Glutamatergic neuron (in vitro differentiated cells): ENCODE results near the gene KRTAP4-4. TPM values are rescaled to one million over a fixed set of nuclear protein-coding genes. Genes with fewer than 3 reads are reported as not detected.
A peak's percentile ranks its signal among the peaks of the same experiment; 100 is the strongest.
"Not testable (repeated sequence)": the region's sequence is repeated elsewhere in the genome, so short reads cannot be mapped to it uniquely, and the experiment has no call there.

ENCODE experiments used
- DNase-seq: peaks from one replicate; pipeline ENCODE4 v3.0.0; 2022
- H3K27ac Mint-ChIP-seq: one replicate; pipeline ENCODE4 v1.8.0; 2020; ENCODE audit warnings: mild to moderate bottlenecking, mixed read lengths, inconsistent platforms; ENCODE audit not compliant: unreplicated experiment
- H3K27me3 Mint-ChIP-seq: one replicate; pipeline ENCODE4 v1.8.0; 2020; ENCODE audit warnings: mild to moderate bottlenecking, moderate library complexity, mixed read lengths, inconsistent platforms; ENCODE audit not compliant: unreplicated experiment
- H3K36me3 Mint-ChIP-seq: one replicate; pipeline ENCODE4 v1.8.0; 2020; ENCODE audit warnings: mild to moderate bottlenecking, mixed read lengths, inconsistent platforms; ENCODE audit not compliant: unreplicated experiment
- H3K4me1 Mint-ChIP-seq: one replicate; pipeline ENCODE4 v1.8.0; 2020; ENCODE audit warnings: mild to moderate bottlenecking, low read depth, mixed read lengths, inconsistent platforms; ENCODE audit not compliant: unreplicated experiment
- H3K4me3 Mint-ChIP-seq: one replicate; pipeline ENCODE4 v1.8.0; 2020; ENCODE audit warnings: mild to moderate bottlenecking, mixed read lengths, inconsistent platforms; ENCODE audit not compliant: unreplicated experiment
- H3K9me3 Mint-ChIP-seq: one replicate; pipeline ENCODE4 v1.8.0; 2020; ENCODE audit warnings: mild to moderate bottlenecking, moderate library complexity, mixed read lengths, inconsistent platforms; ENCODE audit not compliant: unreplicated experiment
- CTCF ChIP-seq: fragments of 200-600 bp; sonication (generic); IDR thresholded peaks from one replicate; pipeline ENCODE4 v1.5.0; 2021; ENCODE audit not compliant: partially characterized antibody, unreplicated experiment
- long read RNA-seq: library from polyadenylated mRNA; unstranded; transcript quantifications from one replicate; pipeline ENCODE4 v2.0.0, GENCODE V29; 2020; ENCODE audit not compliant: unreplicated experiment
- total RNA-seq: library from RNA; stranded (reverse); fragmentation: NEBNext Ultra II Directional; extraction: Animal tissue kit (Norgen Biotek cat#: 25700); gene quantifications from one replicate; pipeline ENCODE4 v1.2.1, GENCODE V29; 2021; ENCODE audit not compliant: unreplicated experiment

Gene KRTAP4-4
- total RNA-seq: not detected
- long read RNA-seq: 0 reads

- Mint-ChIP-seq H3K27ac (peak within 1 kb of the TSS; percentile 41), H3K27me3 (peaks cover 3% of the 10 kb centered on the region), H3K36me3 (no peaks in the 10 kb centered on the region), H3K4me1 (no peaks in the 10 kb centered on the region), H3K9me3 (peaks cover 8% of the 10 kb centered on the region), H3K4me3 (no peak within 1 kb of the TSS)
- no peak for DNase-seq
- TF ChIP-seq CTCF: no peak
Measured at GRCh38 chr17:41160648-41161047, at the start of gene KRTAP4-4. KRTAP4-4 (minus strand) TSS chr17:41160748; CDS start chr17:41160691, 57 bp downstream.

GRCh38 chr17:41199421-41200078 lies 39.0 kb upstream of the KRTAP4-4 start:
- Mint-ChIP-seq H3K4me1 (no peaks in the 10 kb centered on the region), H3K27ac (no peak overlapping the region), H3K27me3 (no peaks in the 10 kb centered on the region), H3K9me3 (peaks cover 4% of the 10 kb centered on the region), H3K36me3 (peaks cover 5% of the 10 kb centered on the region), H3K4me3 (no peak overlapping the region)
- no peak for TF ChIP-seq CTCF
- no peak for DNase-seq

- Mint-ChIP-seq H3K27ac (no peak overlapping the region), H3K36me3 (peaks cover 5% of the 10 kb centered on the region), H3K4me3 (no peak overlapping the region), H3K27me3 (peaks cover 2% of the 10 kb centered on the region), H3K4me1 (no peaks in the 10 kb centered on the region), H3K9me3 (peaks cover 4% of the 10 kb centered on the region)
- no peak for DNase-seq
- no peak for TF ChIP-seq CTCF
Measured at GRCh38 chr17:41196068-41196467, 35.5 kb upstream of the KRTAP4-4 start.

- Mint-ChIP-seq H3K27me3 (peaks cover 6% of the 10 kb centered on the region), H3K36me3 (peaks cover 5% of the 10 kb centered on the region), H3K27ac (no peak overlapping the region), H3K4me1 (peaks cover 1% of the 10 kb centered on the region), H3K9me3 (peaks cover 8% of the 10 kb centered on the region), H3K4me3 (no peak overlapping the region)
- no peak for DNase-seq
- no peak for TF ChIP-seq CTCF
Measured at GRCh38 chr17:41190328-41190727, 29.8 kb upstream of the KRTAP4-4 start.

- H3K27ac Mint-ChIP-seq, H3K4me1 Mint-ChIP-seq, H3K9me3 Mint-ChIP-seq, H3K4me3 Mint-ChIP-seq, DNase-seq, H3K36me3 Mint-ChIP-seq, H3K27me3 Mint-ChIP-seq: not testable (repeated sequence)
Measured at GRCh38 chr17:41189837-41190318, 29.3 kb upstream of the KRTAP4-4 start, which contains the start of gene KRTAP9-1. KRTAP9-1 (plus strand) TSS chr17:41189887; CDS start chr17:41189887, 0 bp downstream.
